Stimulated activated CD8-positive, alpha-beta memory T cell treated with anti-CD3 and anti-CD28 coated beads, Interleukin-15, amount 100 ng/mL, for 1 hour (primary cell): ENCODE data around the gene PANK2.
"Not testable (repeated sequence)": the region's sequence is repeated elsewhere in the genome, so short reads cannot be mapped to it uniquely, and the experiment has no call there.

Experiments
- DNase-seq: peaks from one replicate; pipeline ENCODE4 v3.0.0-alpha.2; 2020; ENCODE audit warnings: low read depth

Gene PANK2

DNA sequence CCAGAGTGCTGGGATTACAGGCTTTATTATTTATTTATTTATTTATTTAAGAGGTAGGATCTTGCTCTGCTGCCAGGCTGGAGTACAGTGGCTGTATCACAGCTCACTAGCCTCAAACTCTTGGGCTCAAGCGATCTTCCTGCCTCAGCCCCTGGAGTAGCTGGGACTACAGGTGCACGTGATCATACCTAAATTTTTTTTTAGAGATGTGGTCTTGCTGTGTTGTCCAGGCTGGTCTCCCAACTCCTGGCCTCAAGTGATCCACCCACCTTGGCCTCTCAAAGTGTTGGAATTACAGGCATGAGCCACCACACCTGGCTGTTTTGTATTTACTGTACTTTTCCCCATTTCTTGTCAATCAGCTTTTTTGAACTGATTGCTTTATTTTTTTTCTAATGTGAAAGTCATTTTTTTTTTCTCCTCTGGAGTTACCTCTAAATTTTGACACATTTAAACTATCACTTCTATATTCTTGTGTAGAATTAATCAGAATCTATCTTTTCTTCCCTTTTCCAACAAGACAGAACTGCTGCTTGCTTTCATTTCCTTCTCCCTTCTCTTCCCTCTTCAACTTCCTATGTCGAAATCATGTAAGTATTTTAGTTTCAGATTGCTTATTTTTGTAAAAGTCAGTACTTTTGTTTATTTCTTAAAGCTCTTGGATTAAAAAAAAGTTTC lies 12.0 kb downstream of the PANK2 start:
- DNase-seq: no peak

DNA sequence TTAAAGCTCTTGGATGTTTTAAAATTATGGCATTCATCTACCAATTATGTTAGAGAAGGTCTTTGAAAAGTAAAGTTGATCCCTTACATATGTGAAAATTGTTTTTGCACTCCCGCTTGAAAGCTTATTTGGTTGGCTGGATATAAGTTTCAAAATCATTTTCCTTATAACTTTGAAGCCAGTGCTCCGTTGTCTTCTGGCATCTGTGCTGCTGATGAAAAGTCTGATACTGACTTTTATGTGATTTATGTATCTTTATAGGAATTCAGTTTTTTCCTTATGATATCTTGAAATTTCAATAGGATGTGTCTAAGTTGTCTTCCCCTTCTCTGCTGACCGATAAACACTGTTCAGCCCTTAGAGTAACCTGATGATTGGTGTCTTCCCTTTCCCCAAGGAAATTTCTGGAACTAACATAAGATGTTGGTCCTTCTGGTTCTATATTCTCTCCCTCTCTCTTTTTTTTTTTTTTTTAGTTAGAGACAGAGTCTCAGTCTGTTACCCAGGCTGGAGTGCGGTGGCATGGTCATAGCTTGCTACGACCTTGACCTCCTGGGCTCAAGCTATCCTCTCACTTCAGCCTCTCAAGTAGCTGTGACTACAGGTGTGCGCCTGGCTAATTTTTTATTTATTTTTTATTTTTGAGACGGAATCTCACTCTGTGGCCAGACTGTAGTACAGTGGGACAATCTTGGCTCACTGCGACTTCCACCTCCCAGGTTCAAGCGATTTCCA lies 12.7 kb downstream of the PANK2 start:
- no peak for DNase-seq

- DNase-seq: no peak
Observed at GRCh38 chr20:3902446-3902845, 13.3 kb downstream of the PANK2 start.

DNA sequence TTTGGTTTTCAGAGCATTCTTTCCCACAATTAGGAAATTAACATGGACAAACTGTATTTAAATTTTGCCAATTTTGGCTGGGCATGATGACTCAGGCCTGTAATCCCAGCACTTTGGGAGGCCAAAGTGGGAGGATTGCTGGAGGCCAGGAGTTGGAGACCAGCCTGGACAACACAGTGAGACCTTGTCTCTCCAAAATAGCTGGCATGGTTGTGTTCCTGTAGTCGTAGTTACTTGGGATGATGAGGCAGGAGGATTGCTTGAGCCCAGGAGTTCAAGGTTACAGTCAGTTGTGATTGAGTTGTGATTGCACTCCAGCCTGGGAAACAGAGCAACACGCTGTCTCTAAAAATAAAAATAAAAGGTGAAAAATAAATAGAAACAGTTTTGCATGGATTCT lies 15.0 kb downstream of the PANK2 start:
- no peak for DNase-seq

DNA sequence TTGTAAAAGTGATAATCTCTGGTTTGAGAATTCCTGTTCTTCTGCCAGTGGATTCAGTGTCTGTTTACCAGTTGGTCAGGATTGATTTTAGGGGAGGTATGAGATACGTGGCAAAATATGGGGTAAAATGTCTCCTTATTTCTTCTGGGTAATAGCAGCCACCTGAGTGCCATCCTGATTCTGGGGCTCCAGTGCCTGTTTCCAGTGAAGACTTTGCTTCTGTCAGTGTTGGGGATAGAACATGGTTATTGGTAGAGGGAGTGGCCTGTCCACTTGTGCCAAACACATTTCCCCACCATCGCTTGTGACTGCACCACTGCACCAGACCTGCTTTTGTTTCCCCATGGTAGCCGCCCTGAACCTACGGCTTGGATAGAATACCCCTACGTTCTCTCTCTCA lies 15.7 kb downstream of the PANK2 start:
- no peak for DNase-seq

DNA sequence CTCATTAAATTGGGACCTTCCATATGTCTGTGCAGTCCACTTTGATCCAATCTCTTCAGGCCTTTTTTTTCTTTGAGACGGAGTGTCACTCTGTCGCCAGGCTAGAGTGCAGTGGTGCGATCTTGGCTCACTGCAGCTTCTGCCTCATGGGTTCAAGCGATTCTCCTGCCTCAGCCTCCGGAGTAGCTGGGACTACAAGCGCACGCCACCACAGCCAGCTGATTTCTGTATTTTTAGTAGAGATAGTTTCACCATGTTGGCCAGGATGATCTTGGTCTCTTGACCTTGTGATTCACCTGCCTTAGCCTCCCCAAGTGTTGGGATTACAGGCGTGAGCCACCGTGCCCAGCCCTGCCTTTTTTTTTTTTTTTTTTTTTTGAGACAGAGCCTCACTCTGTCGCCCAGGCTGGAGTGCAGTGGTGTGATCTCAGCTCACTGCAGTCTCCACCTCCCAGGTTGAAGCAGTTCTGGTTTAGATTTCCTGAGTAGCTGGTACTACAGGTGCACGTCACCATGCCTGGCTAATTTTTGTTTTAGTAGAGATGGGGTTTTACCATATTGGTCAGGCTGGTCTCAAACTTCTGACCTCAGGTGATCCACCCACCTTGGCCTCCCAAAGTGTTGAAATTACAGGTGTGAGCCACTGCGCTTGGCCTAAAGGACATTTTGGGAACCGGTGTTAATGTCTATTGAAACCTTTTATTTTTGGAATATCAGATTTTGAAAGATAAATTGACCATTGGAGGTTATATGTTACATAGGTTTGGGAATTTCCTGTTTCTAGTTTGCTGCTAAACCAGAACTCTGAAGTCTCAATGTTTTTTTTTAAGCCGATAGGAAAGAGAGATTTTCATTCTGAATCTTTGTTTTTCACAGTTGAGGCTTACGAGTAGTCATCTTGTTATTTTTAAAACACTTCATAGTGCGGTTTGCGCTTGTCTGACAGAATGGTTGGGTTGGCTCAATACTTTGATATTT lies 17.8 kb downstream of the PANK2 start:
- not testable (repeated sequence) for DNase-seq

DNA sequence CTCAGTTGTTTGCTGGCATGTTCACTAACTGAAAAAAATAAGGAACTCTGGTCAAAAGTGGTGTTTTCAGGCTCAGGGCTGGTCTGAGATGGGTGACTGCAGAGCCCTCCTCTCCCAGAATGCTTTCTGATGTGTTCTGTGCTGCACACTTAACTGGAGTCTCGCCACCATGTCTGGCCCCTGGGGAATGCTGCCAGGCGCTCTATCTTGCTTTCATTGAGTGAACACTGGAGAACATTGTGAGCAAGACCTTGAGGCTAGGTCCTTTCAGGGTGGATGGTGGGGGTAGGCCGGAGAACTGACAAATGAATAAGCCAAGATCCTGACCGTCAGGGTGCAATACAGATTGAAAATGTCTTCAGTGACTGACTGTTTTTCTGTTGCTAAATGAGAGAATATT lies 19.5 kb downstream of the PANK2 start:
- DNase-seq: no peak

DNA sequence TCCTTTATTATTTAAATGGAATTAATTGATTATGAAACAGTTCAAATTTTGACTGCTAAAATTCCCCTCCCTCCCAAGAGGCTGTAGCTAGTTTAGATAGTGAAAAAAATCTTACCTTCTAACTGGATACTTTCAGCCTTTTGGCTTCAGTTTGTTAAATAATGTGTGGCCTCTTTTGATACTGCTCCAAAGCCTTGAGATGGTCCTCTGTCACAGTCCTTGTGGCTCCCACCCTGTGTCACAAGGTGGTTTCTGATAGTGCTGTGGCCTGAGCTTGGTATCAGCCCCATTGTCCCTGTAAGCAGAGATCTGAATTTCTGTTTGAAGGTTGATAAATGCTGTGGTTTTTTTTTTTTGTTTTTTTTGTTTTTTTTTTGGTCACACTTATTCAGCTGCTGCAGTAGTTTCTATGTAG lies 20.8 kb downstream of the PANK2 start:
- no peak for DNase-seq

- DNase-seq: no peak
Observed at GRCh38 chr20:3910853-3911252, 21.7 kb downstream of the PANK2 start.

- no peak for DNase-seq
Observed at GRCh38 chr20:3911956-3912355, 22.8 kb downstream of the PANK2 start.

- no peak for DNase-seq
Observed at GRCh38 chr20:3914446-3914845, 25.3 kb downstream of the PANK2 start.

GRCh38 chr20:3915691-3916090 lies 26.5 kb downstream of the PANK2 start:
- DNase-seq: no peak

GRCh38 chr20:3916364-3916763 lies 27.2 kb downstream of the PANK2 start:
- DNase-seq: no peak

- DNase-seq: no peak
Observed at GRCh38 chr20:3919352-3919751, 30.2 kb downstream of the PANK2 start.

- no peak for DNase-seq
Observed at GRCh38 chr20:3922223-3922982, 33.2 kb downstream of the PANK2 start.

GRCh38 chr20:3922983-3923339 lies 33.8 kb downstream of the PANK2 start:
- DNase-seq: no peak

DNA sequence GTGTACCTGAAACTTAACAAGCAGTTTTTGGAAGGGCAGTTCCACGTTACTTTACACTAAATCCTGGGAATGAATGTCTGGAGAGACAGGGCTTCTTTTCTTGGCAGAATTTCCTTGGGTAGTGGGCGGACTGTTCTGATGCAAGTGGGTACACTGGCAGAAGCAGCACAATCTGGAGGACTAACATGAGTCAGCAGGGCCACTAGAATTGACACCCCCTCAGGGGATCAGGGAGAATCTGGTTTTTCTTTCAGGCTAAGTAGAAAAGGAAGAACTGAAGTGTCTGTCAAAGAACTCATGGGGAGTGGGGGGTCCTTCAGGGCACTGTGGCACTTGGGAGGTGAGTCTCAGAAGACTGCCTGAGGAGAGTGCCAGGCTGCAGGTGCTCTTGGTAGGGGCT lies 34.6 kb downstream of the PANK2 start:
- DNase-seq: no peak

- no peak for DNase-seq
Observed at GRCh38 chr20:3924304-3925112, 35.3 kb downstream of the PANK2 start.

DNA sequence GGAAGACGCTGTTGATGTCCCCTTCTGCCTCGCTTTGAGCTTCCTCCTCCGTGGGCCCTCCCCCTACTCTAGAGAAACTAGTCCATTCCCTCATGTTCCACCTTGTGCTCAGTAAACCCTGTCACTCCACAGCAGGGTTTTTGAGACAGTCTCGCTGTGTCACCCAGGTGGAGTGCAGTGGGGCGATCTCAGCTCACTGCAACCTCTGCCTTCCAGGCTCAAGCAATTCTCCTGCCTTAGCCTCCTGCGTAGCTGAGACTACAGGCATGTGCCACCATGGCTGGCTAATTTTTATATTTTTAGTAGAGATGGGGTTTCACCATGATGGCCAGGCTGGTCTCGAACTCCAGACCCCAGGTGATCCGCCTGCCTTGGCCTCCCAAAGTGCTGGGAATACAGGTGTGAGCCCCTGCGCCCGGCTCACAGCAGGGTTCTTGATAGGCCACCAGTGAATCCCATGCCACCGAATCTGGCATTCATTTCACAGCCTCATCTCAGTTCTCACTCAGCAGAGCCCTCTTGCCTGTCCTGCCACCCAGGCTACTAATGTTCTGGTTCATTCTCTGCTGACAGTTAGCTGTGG lies 36.0 kb downstream of the PANK2 start:
- DNase-seq: no peak

DNA sequence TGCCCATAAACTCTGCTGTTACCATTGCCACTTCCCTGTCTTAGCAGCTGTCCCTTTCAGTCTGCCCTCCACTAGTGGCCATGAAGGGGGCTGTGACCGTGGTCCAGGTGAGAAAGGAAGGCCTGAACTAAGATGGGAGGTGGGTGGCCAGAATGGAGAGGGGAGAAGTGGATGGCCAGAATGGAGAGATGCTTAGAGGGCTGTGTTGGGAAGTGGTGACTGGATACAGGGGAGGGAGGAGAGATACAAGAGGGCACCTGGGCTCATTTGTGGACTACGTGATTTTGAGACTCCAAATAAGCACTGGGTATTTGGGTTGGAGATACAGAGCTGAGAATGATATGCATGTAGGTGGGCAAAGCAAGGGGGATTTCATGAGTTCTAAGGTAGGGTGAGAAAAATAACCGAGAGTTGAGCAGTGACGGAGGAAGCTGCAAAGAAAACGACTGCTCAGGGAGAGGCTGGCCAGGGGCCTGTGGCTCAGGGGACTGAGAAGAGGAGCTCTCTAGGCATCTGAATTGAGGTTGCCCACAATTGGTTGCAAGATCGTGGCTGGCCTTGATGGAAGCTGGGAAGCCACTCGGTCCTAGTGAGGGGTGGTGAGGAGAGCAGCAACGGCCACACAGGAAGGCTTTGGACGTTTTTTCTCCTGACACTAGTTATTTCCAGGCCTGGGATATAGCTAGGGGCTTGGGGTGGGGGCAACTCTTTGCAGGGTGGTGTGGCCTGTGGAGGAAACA lies 36.9 kb downstream of the PANK2 start:
- DNase-seq: no peak
